ENCODE results near the gene MAPKAPK2.

The MAPKAPK2 gene

DNA sequence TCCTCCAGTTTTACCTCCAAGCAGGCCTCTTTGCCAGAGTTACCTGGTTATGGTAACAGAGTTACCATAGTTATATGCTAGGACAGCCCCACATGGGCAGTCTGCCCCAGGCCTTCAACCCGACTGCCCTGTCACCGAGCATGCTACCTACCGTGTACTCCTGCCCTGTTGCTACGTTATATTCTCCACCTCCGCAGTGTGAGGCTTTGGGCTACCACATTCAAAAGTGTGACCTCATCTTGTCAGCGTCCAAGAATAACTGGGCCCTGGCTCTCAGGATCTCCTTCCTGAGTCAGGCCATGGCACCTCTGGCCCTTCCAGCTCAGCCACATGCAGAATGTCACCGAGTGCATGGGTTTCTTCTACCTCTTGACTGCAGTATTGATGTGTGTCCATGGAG is 8.9 kb downstream of the MAPKAPK2 start:
- H4K20me1 ChIP-seq (ENCODE audit: insufficient read depth, low read length) = no peaks in the 10 kb centered on the region; the same call in 1 of the 2 replicates
- no peak overlapping the region for H3K4me3 ChIP-seq (ENCODE audit: low read depth, low read length, poor library complexity, severe bottlenecking)
- no peaks in the 10 kb centered on the region for H3K27me3 ChIP-seq (ENCODE audit: insufficient read depth, low read length)
- H3F3A ChIP-seq (ENCODE audit: insufficient read depth, low read length) = no peaks in the 10 kb centered on the region
- H3K9me3 ChIP-seq (ENCODE audit: low read length) = no peaks in the 10 kb centered on the region
- TF ChIP-seq, protein P1, sequence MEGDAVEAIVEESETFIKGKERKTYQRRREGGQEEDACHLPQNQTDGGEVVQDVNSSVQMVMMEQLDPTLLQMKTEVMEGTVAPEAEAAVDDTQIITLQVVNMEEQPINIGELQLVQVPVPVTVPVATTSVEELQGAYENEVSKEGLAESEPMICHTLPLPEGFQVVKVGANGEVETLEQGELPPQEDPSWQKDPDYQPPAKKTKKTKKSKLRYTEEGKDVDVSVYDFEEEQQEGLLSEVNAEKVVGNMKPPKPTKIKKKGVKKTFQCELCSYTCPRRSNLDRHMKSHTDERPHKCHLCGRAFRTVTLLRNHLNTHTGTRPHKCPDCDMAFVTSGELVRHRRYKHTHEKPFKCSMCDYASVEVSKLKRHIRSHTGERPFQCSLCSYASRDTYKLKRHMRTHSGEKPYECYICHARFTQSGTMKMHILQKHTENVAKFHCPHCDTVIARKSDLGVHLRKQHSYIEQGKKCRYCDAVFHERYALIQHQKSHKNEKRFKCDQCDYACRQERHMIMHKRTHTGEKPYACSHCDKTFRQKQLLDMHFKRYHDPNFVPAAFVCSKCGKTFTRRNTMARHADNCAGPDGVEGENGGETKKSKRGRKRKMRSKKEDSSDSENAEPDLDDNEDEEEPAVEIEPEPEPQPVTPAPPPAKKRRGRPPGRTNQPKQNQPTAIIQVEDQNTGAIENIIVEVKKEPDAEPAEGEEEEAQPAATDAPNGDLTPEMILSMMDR (IDR thresholded peaks at IDR 0.05; ENCODE audit: low read length) = no peak
- TF ChIP-seq EZH2 (IDR thresholded peaks at IDR 0.05; ENCODE audit: borderline replicate concordance, low read length) = no peak
- no peak overlapping the region for H2AFZ ChIP-seq (ENCODE audit: low read length)
- no peak overlapping the region for H3K9ac ChIP-seq (ENCODE audit: low read length)
- H3K79me2 ChIP-seq (ENCODE audit: insufficient read depth, low read length) = no peaks in the 10 kb centered on the region
- no peak overlapping the region for H3K27ac ChIP-seq (ENCODE audit: low read depth, low read length, poor library complexity, severe bottlenecking)
- H3K4me2 ChIP-seq (ENCODE audit: low read length) = no peak overlapping the region
- no peaks in the 10 kb centered on the region for H3K4me1 ChIP-seq (ENCODE audit: insufficient read depth, low read length, severe bottlenecking)
- H3K36me3 ChIP-seq (ENCODE audit: insufficient read depth, low read length) = peaks cover 4% of the 10 kb centered on the region; the same call in 1 of the 2 replicates
- H3K9me2 ChIP-seq (ENCODE audit: low read depth, low read length) = no peaks in the 10 kb centered on the region

DNA sequence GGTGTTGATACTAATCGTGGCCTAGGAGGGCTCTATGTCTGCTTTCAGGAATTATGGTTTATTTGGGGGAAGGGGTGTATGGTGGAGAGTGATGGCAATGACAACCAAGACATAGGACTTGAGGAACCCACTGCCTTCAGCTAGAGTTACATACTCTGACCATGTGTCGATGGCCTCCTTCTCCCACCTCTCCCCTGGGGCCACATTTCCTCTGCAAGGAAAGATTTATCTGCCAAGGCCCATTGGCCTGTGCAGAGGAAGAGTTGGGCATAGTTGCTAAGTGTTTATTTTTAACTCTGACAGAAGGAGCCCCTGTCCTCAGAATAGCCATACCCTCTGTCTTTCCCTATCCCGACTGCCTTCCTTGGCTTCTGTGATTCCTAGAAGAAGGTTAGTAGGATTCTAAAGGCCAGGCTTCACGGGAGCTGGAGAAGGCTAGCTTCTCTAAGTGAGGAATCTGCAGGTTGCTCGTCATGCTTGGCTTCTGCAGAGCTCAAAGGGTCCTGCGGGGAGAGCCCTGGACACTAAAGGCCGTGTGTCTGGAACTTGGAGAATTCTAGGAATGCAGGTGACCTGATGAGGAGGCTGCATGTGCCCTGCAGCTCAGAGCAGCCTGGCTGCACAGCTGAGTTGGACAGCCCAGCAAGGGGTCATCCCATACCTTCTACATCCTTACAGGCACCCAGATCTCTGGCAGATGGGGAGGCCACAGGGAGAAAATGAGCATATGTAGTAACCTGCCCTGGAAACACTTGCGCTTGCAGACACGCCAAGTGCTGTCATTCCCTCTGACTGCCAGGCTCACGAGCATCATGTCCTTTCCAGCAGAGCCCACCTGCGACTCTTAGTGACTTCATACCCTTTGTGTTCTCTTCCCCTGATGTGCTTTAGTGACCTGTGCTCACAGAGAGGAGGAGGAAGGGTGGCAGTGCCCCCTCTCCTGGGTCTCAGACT is 9.7 kb downstream of the MAPKAPK2 start:
- H3K27me3 ChIP-seq (ENCODE audit: insufficient read depth, low read length) = no peaks in the 10 kb centered on the region
- H3K9me3 ChIP-seq (ENCODE audit: low read length) = no peaks in the 10 kb centered on the region
- TF ChIP-seq EZH2 (IDR thresholded peaks at IDR 0.05; ENCODE audit: borderline replicate concordance, low read length) = no peak
- TF ChIP-seq, protein P1 (IDR thresholded peaks at IDR 0.05; ENCODE audit: low read length) = no peak
- no peak overlapping the region for H3K27ac ChIP-seq (ENCODE audit: low read depth, low read length, poor library complexity, severe bottlenecking)
- H3K4me1 ChIP-seq (ENCODE audit: insufficient read depth, low read length, severe bottlenecking) = no peaks in the 10 kb centered on the region
- no peaks in the 10 kb centered on the region for H3K79me2 ChIP-seq (ENCODE audit: insufficient read depth, low read length)
- no peak overlapping the region for H3K4me2 ChIP-seq (ENCODE audit: low read length)
- H3K4me3 ChIP-seq (ENCODE audit: low read depth, low read length, poor library complexity, severe bottlenecking) = no peak overlapping the region
- no peak overlapping the region for H3K9ac ChIP-seq (ENCODE audit: low read length)
- no peaks in the 10 kb centered on the region; the same call in 1 of the 2 replicates for H4K20me1 ChIP-seq (ENCODE audit: insufficient read depth, low read length)
- peaks cover 4% of the 10 kb centered on the region; the same call in 1 of the 2 replicates for H3K36me3 ChIP-seq (ENCODE audit: insufficient read depth, low read length)
- H3F3A ChIP-seq (ENCODE audit: insufficient read depth, low read length) = no peaks in the 10 kb centered on the region
- H2AFZ ChIP-seq (ENCODE audit: low read length) = no peak overlapping the region
- H3K9me2 ChIP-seq (ENCODE audit: low read depth, low read length) = no peaks in the 10 kb centered on the region

DNA sequence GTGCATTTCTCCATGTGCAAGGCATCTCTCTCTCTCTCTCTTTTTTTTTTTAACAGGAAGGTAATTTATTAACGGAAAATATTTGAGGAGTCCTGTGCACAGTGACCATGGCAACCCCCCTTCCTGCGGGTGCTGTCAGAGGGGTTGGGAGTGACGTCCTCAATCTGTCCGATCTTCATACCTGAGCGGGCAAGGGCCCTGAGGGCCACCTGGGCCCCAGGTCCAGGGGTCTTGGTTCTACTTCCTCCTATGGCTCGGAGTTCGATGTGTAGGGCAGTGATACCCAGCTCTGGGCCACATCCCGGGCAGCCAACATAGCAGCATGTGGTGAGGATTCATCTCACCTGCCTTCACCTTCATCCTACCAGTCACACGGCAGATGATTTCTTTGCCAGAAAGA is 11.0 kb downstream of the MAPKAPK2 start:
- H3K79me2 ChIP-seq (ENCODE audit: insufficient read depth, low read length) = no peaks in the 10 kb centered on the region
- H3K9ac ChIP-seq (ENCODE audit: low read length) = no peak overlapping the region
- H3F3A ChIP-seq (ENCODE audit: insufficient read depth, low read length) = no peaks in the 10 kb centered on the region

More for the DNA sequence above, 11.0 kb downstream of the MAPKAPK2 start:
- H3K4me2 ChIP-seq (ENCODE audit: low read length) = no peak overlapping the region
- no peaks in the 10 kb centered on the region for H3K27me3 ChIP-seq (ENCODE audit: insufficient read depth, low read length)
- H3K4me1 ChIP-seq (ENCODE audit: insufficient read depth, low read length, severe bottlenecking) = no peaks in the 10 kb centered on the region
- no peak overlapping the region for H3K27ac ChIP-seq (ENCODE audit: low read depth, low read length, poor library complexity, severe bottlenecking)
- H3K9me3 ChIP-seq (ENCODE audit: low read length) = no peaks in the 10 kb centered on the region
- H4K20me1 ChIP-seq (ENCODE audit: insufficient read depth, low read length) = no peaks in the 10 kb centered on the region; the same call in 1 of the 2 replicates
- peaks cover 4% of the 10 kb centered on the region; the same call in 1 of the 2 replicates for H3K36me3 ChIP-seq (ENCODE audit: insufficient read depth, low read length)
- TF ChIP-seq EZH2 (IDR thresholded peaks at IDR 0.05; ENCODE audit: borderline replicate concordance, low read length) = no peak
- TF ChIP-seq, protein P1 (IDR thresholded peaks at IDR 0.05; ENCODE audit: low read length) = no peak
- H3K9me2 ChIP-seq (ENCODE audit: low read depth, low read length) = no peaks in the 10 kb centered on the region
- no peak overlapping the region for H2AFZ ChIP-seq (ENCODE audit: low read length)
- no peak overlapping the region for H3K4me3 ChIP-seq (ENCODE audit: low read depth, low read length, poor library complexity, severe bottlenecking)

Measured in OCI-LY1 (cell line).